Bronchial epithelial cell (primary cell): ENCODE data around the gene SPG11. TPM values are rescaled to one million over a fixed set of nuclear protein-coding genes. Genes with fewer than 3 reads are reported as not detected.

ENCODE experiments used
- DNase-seq: peaks from one replicate; pipeline ENCODE4 v3.0.0-alpha.2; 2010; ENCODE audit warnings: low read depth
- FAIRE-seq: peaks from 2 replicates; lab custom pipeline; 2011; peaks lifted over from hg19 to GRCh38; lab: Jason Lieb, UNC
- H3K27me3 ChIP-seq: 2 replicates; pipeline ENCODE4 v1.5.1; 2011; ENCODE audit warnings: low read length; ENCODE audit not compliant: control insufficient read depth, insufficient read depth
- H3K36me3 ChIP-seq: 2 replicates; pipeline ENCODE4 v1.5.1; 2011; ENCODE audit warnings: low read length; ENCODE audit not compliant: control insufficient read depth, insufficient read depth
- H3K4me3 ChIP-seq: 2 replicates; pipeline ENCODE4 v1.5.1; 2011; ENCODE audit warnings: mild to moderate bottlenecking, low read depth, low read length, control low read depth
- CTCF ChIP-seq: IDR thresholded peaks from 2 replicates; pipeline ENCODE4 v1.5.1; 2011; ENCODE audit warnings: mild to moderate bottlenecking, moderate library complexity, low read length, control low read depth, inconsistent platforms; ENCODE audit not compliant: insufficient read depth, severe bottlenecking
- total RNA-seq: library from RNA; depleted of rRNA; stranded (reverse); fragments of >200 nt; gene quantifications from 2 replicates; pipeline ENCODE4 v1.2.1, GENCODE V29; 2014

SPG11 gene
- total RNA-seq, 1 donor from 2014 or later, result 49.8 TPM

DNA sequence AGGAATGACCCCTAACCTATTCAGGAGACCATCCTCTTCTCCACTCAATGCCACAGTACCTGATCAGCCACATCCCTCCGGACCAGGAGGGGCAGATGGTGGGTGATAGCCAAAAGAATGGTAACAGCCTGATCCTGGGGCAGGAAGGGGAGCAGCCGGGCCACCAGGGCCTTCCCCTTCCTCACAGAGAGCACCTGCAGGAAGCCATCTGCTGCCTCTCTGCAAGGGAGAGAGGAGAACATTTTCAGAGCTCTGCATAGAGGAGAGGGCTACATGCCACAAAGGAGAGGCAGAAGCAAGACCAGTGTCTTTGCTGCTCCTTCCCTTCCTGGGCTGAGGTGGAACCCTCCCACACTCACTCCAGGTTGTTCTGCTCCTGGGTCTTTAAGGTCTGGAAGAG is 5.5 kb upstream of the SPG11 start:
- FAIRE-seq (no peak), DNase-seq (no peak)
- no peak for TF ChIP-seq CTCF
- Histone ChIP-seq H3K27me3 (no peaks in the 10 kb centered on the region), H3K36me3 (no peaks in the 10 kb centered on the region), H3K4me3 (no peak overlapping the region)

DNA sequence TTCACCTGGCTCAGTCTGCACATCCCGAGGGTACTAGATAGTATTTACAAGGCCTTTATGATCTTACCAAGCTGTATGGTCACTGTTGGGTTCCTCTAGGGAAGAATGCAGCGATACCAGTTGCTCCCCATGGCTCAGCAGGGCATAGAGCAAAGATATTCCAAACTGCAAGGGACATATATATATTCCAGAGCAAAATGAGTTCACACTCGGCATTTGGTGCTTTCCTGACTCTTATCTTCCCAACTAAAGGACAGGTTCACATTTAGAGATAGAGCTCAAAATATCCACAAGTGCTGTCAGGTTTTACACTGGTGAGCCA is 3.5 kb upstream of the SPG11 start:
- H3K4me3 ChIP-seq, result no peak overlapping the region
- FAIRE-seq (no peak), DNase-seq (no peak)
- H3K27me3 ChIP-seq, result no peaks in the 10 kb centered on the region
- TF ChIP-seq CTCF, result no peak
- H3K36me3 ChIP-seq, result no peaks in the 10 kb centered on the region

DNA sequence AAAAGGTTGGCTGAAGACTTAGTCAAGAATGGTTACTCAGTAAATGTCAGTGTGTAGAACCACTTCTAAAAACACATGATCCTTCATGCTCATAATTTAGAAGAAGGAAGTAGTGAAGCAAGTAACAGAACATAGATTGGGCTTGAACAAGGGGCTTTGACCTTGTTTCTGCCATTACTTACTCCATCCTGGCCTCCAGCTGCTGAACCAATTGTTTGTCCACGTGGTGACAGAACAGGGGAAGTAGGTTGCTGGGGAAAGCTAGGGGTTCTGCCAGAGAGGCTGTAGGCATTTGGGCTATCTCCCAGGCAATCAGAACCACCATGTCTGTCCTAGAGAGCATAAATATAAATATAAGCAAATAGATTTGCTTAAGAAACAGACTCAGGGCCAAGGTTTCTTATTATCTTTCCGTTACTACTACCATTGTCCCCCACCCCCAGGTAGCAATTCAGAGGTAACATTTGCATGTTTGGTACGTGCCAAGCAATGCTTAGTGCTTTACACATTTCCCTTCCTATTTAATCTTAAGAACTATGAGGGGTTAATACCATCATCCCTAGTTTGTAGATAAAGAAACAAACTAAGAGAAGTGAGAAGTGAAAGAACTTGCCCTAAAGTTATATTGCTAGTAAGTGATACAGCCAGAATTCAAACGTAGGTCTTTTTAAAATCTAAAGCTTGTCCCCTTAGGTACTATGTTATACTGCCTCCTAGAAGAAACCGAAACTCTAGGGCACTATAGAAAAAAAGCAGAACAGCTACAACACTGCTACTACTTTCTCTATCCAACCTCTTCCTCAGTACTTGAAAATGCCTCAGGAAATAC is 3.0 kb upstream of the SPG11 start:
- Histone ChIP-seq H3K4me3 (no peak overlapping the region), H3K27me3 (no peaks in the 10 kb centered on the region), H3K36me3 (no peaks in the 10 kb centered on the region)
- TF ChIP-seq CTCF, result no peak
- no peak for DNase-seq
- FAIRE-seq, result no peak

GRCh38 chr15:44662478-44663409 is 718 bp downstream of the SPG11 start:
- no peak for FAIRE-seq

GRCh38 chr15:44661576-44661975 is 1.9 kb downstream of the SPG11 start:
- DNase-seq, result no peak
- H3K27me3 ChIP-seq, result no peaks in the 10 kb centered on the region
- no peak overlapping the region for H3K4me3 ChIP-seq
- TF ChIP-seq CTCF, result no peak
- H3K36me3 ChIP-seq, result peaks cover 2% of the 10 kb centered on the region
- no peak for FAIRE-seq

More at GRCh38 chr15:44662478-44663409, 718 bp downstream of the SPG11 start:
- Histone ChIP-seq H3K27me3 (no peaks in the 10 kb centered on the region), H3K36me3 (peaks cover 2% of the 10 kb centered on the region), H3K4me3 (peak overlapping the region; percentile 99)
- TF ChIP-seq CTCF, result no peak
- DNase-seq, result peak; percentile 58
